HepG2 (cell line): ENCODE results near the gene TCERG1. TPM values are rescaled to one million over a fixed set of nuclear protein-coding genes. Genes with fewer than 3 reads are reported as not detected.

Experiments used
- ATAC-seq: fragments of 200-7000 bp; cut with Tn5 transposase; 3 replicates; pipeline ENCODE4 v1.9.1; 2020; ENCODE audit warnings: mild to moderate bottlenecking, moderate library complexity
- BruUV-seq: library from RNA; stranded (reverse); fragments of 400-500 nt; replicated peaks from 2 replicates; lab custom pipeline; 2021; lab: Mats Ljungman, UMichigan
- CTCF ChIA-PET: fragments of 300-600 bp; formaldehyde crosslinking; extraction: SDS; loops from one replicate; lab custom pipeline; 2021; ENCODE audit warnings: low total read pairs, inconsistent platforms, low intra/inter-chr PET ratio; lab: Yijun Ruan, JAX
- POLR2A ChIA-PET: fragments of 350-600 bp; sonication (Branson Sonifier 250); formaldehyde crosslinking; loops from one replicate; lab custom pipeline; 2020; ENCODE audit warnings: antibody characterized with exemption, inconsistent platforms; lab: Yijun Ruan, JAX
- DNase-seq: peaks from one replicate; pipeline ENCODE4 v3.0.0-alpha.2; 2015; ENCODE audit warnings: low spot score
- FAIRE-seq: peaks from 3 replicates; lab custom pipeline; 2011; peaks lifted over from hg19 to GRCh38; lab: Jason Lieb, UNC
- H2AFZ ChIP-seq: one replicate; pipeline ENCODE4 v1.6.1; 2011; ENCODE audit warnings: low read length, inconsistent platforms
- H3K27ac ChIP-seq: fragments of 300-600 bp; 3 replicates; pipeline ENCODE4 v1.8.0; 2011; ENCODE audit warnings: mixed run types, mild to moderate bottlenecking, mixed read lengths, low read length, inconsistent platforms; ENCODE audit not compliant: insufficient read depth; ENCODE audit errors: extremely low read length
- H3K27me3 ChIP-seq, 2 experiments: fragments of 200-600 bp in 1 of 2; 2 replicates in 1 of 2; 3 replicates in 1 of 2; pipeline versions ENCODE4 v1.6.0 to v1.8.0; 2011; ENCODE audit warnings: low read length in 2 of 2, mild to moderate bottlenecking in 2 of 2, moderate library complexity in 2 of 2, inconsistent platforms in 1 of 2; ENCODE audit not compliant: insufficient read depth in 2 of 2, control insufficient read depth in 1 of 2
- H3K36me3 ChIP-seq, 2 experiments: fragments of 200-600 bp in 1 of 2; replicated peaks in 1 of 2; 2 replicates in 1 of 2; 3 replicates in 1 of 2; pipeline versions ENCODE4 v1.5.1 to v1.8.0; 2011; ENCODE audit warnings: low read length in 2 of 2, inconsistent platforms in 1 of 2; ENCODE audit not compliant: insufficient read depth in 2 of 2, control insufficient read depth in 1 of 2
- H3K4me1 ChIP-seq: 2 replicates; pipeline ENCODE4 v1.5.1; 2012; ENCODE audit warnings: low read length, inconsistent platforms; ENCODE audit not compliant: insufficient read depth
- H3K4me2 ChIP-seq: 2 replicates; pipeline ENCODE4 v1.6.0; 2011; ENCODE audit warnings: low read depth, low read length, inconsistent platforms
- H3K4me3 ChIP-seq, 3 experiments: fragments of 200-600 bp in 1 of 3; sonication (generic), shearing (Covaris generic) in 1 of 3; replicated peaks in 1 of 3; 2 replicates each; pipeline ENCODE4 v1.5.1; 2011 to 2016; ENCODE audit warnings: low read length in 3 of 3, inconsistent platforms in 2 of 3, low read depth in 2 of 3, mild to moderate bottlenecking in 2 of 3, control low read depth in 1 of 3, mixed read lengths in 1 of 3; ENCODE audit not compliant: insufficient read depth in 1 of 3
- H3K79me2 ChIP-seq: one replicate; pipeline ENCODE4 v1.6.1; 2011; ENCODE audit warnings: low read length, inconsistent platforms; ENCODE audit not compliant: insufficient read depth
- H3K9ac ChIP-seq: 2 replicates; pipeline ENCODE4 v1.6.0; 2011; ENCODE audit warnings: mild to moderate bottlenecking, low read depth, low read length, inconsistent platforms; ENCODE audit not compliant: insufficient read depth
- H3K9me3 ChIP-seq: 2 replicates; pipeline ENCODE4 v1.5.1; 2012; ENCODE audit warnings: mild to moderate bottlenecking, low read length
- H4K20me1 ChIP-seq: 2 replicates; pipeline ENCODE4 v1.6.0; 2011; ENCODE audit warnings: inconsistent platforms, mild to moderate bottlenecking, low read length, moderate library complexity; ENCODE audit not compliant: insufficient read depth
- NFE2L2 ChIP-seq: fragments of 150-350 bp; IDR thresholded peaks from 2 replicates; pipeline ENCODE4 v1.6.1; 2014; ENCODE audit warnings: low read length
- RORA ChIP-seq: sonication (generic); formaldehyde crosslinking; IDR thresholded peaks from 2 replicates; pipeline ENCODE4 v1.5.0; 2020; ENCODE audit warnings: mild to moderate bottlenecking, missing genetic modification reagents, moderate library complexity
- SRSF4 ChIP-seq: fragments of 200-400 bp; formaldehyde crosslinking; IDR thresholded peaks from one replicate; pipeline ENCODE4 v1.6.1; 2018; ENCODE audit warnings: mild to moderate bottlenecking, low read depth, low read length, moderate library complexity; ENCODE audit not compliant: poor library complexity, severe bottlenecking
- ZFP62 ChIP-seq: sonication (generic); formaldehyde crosslinking; IDR thresholded peaks from 2 replicates; pipeline ENCODE4 v1.4.0; 2020; ENCODE audit warnings: missing genetic modification reagents
- ZNF317 ChIP-seq: sonication (generic); formaldehyde crosslinking; IDR thresholded peaks from 2 replicates; pipeline ENCODE4 v1.5.0; 2020; ENCODE audit warnings: mild to moderate bottlenecking, missing genetic modification reagents
- ZNF75D ChIP-seq: sonication (generic); formaldehyde crosslinking; IDR thresholded peaks from 2 replicates; pipeline ENCODE4 v1.8.1; 2023; ENCODE audit warnings: missing genetic modification reagents, mild to moderate bottlenecking, borderline replicate concordance
- ZNF776 ChIP-seq: sonication (generic); formaldehyde crosslinking; IDR thresholded peaks from 2 replicates; pipeline ENCODE4 v1.4.0; 2020; ENCODE audit warnings: mild to moderate bottlenecking, missing genetic modification reagents
- ZSCAN12 ChIP-seq: sonication (generic); formaldehyde crosslinking; IDR thresholded peaks from 2 replicates; pipeline ENCODE4 v1.9.0; 2021; ENCODE audit warnings: mild to moderate bottlenecking, missing genetic modification reagents
- WGBS: methylation state at CpG from one replicate; pipeline ENCODE4 v1.1.6; 2017; ENCODE audit warnings: low lambda C conversion rate; 5-methylcytosine and 5-hydroxymethylcytosine counted together
- in situ Hi-C: cut with HindIII; loops from 2 replicates; pipeline ENCODE4 v1.10.0; 2017; ENCODE audit warnings: low pct_unique_long_range_greater_than_20kb; ENCODE audit not compliant: extremely low pct_ligation_motif_present
- intact Hi-C: fragments of 100-400 bp; cut with micrococcal nuclease; formaldehyde crosslinking; loops from one replicate; pipeline ENCODE4 v1.10.0; 2022; ENCODE audit not compliant: unreplicated experiment
- polyA plus RNA-seq, 8 experiments: library from polyadenylated mRNA; depleted of rRNA in 3 of 8; stranded (reverse) in 7 of 8; unstranded in 1 of 8; fragments of >200 nt; fragmentation: Illumina TruSeq in 4 of 8; extraction: Trizol in 4 of 8; gene quantifications; 2 replicates each; pipeline versions ENCODE4 v1.2.1 to v1.2.3, GENCODE V29; 2011 to 2016; ENCODE audit warnings: low read depth in 4 of 8, missing spikeins in 1 of 8, mixed read lengths in 1 of 8; ENCODE audit not compliant: insufficient read depth in 1 of 8
- total RNA-seq, 5 experiments: library from RNA; depleted of rRNA; stranded (reverse); fragments of >200 nt; fragmentation: Illumina TruSeq; extraction: Trizol; gene quantifications; 2 replicates each; pipeline ENCODE4 v1.2.3, GENCODE V29; 2016; ENCODE audit warnings: low read depth in 1 of 5
- TF ChIP-seq, protein P1 (sequence below): sonication (generic); formaldehyde crosslinking; IDR thresholded peaks from 2 replicates; pipeline ENCODE4 v1.4.0; 2020; ENCODE audit warnings: mild to moderate bottlenecking, missing genetic modification reagents

TCERG1 gene
- total and polyA plus RNA-seq, 2 of the 13 experiments (the other 11 are each of a cell fraction or from before 2014, with no cell fraction given), result 71.7 to 86.6 TPM

DNA sequence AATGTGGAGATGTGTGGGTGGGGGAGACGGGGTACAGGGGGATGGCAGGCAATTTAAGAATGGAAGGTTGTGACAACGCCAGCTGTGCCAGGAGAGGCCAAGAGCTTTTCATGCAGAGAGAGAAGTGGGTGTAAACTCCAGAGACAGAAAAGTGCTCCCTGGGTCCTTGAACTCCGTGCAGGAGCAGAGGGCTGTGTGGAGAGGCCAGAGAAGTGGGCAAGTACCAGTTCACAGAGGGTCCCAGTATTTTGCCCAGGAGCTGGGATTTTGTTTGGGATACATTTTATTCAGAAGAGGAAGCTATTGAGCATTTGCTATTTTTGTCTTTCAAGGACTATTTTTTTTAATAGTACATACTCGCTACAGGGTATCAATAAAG lies 19.5 kb upstream of the TCERG1 start:
- FAIRE-seq (no peak), DNase-seq (no peak), ATAC-seq (peak; percentile 55)
- Histone ChIP-seq H3K36me3 (no peaks in the 10 kb centered on the region), H3K4me3 (no peak overlapping the region), H2AFZ (no peak overlapping the region), H3K9me3 (no peaks in the 10 kb centered on the region), H3K4me1 (0 out of 2 replicates have a peak, but pooled peaks cover 5% of the 10 kb centered on the region), H3K9ac (no peak overlapping the region), H3K27ac (no peak overlapping the region), H4K20me1 (no peaks in the 10 kb centered on the region), H3K79me2 (no peaks in the 10 kb centered on the region), H3K4me2 (no peak overlapping the region), H3K27me3 (peaks cover 0 to 15% of the 10 kb centered on the region in 2 experiments; a peak in 1 of 5 replicates)
- no TSS peak for BruUV-seq
- intact Hi-C loops, result loop anchor here (1.0 kb wide), 1 partner anchor 136 kb away; no protein-coding TSS in a partner anchor
- TF ChIP-seq RORA (CRISPR knock-in tag) (no peak), NFE2L2 (no peak), ZFP62 (CRISPR knock-in tag) (no peak), ZNF776 (CRISPR knock-in tag) (no peak), ZSCAN12 (CRISPR knock-in tag) (no peak), ZNF317 (CRISPR knock-in tag) (no peak), SRSF4 (no peak), ZNF75D (CRISPR knock-in tag) (no peak)
- TF ChIP-seq, protein P1, sequence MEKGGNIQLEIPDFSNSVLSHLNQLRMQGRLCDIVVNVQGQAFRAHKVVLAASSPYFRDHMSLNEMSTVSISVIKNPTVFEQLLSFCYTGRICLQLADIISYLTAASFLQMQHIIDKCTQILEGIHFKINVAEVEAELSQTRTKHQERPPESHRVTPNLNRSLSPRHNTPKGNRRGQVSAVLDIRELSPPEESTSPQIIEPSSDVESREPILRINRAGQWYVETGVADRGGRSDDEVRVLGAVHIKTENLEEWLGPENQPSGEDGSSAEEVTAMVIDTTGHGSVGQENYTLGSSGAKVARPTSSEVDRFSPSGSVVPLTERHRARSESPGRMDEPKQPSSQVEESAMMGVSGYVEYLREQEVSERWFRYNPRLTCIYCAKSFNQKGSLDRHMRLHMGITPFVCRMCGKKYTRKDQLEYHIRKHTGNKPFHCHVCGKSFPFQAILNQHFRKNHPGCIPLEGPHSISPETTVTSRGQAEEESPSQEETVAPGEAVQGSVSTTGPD, result no peak
- ChIA-PET CTCF (interaction anchor here (1.9 kb wide), 1 partner anchor 136 kb away, joined by 16 read pairs; no protein-coding TSS in a partner anchor), POLR2A (no interaction called here)
- WGBS, result 10% methylated on average over 4 of the region's 4 CpGs
- in situ Hi-C loops, result loop anchor here (5.0 to 25.0 kb wide), 2 partner anchors 140 to 290 kb away; no protein-coding TSS in a partner anchor
